ENCODE data around the gene GALNT8.

DNA sequence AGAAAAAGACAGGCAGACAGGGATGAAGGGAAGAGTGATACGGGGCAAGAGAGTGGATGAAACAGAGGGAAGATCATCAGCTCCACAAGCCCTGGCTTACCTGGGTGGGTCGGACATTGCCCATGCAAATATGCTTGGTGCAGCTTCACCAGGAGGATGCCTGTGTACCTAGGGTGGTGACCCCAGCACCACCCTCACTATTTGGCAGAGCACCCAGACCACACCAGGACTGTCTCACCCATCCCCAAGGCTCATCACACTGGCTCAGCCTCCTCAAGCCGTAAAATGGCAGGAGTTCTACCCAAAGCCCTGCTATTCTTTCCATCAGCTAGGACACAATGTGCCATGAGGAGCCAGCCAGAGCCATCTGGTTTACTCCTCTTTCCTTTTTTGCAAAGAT is 3.0 kb downstream of the GALNT8 start:
- TF ChIP-seq, protein P1, sequence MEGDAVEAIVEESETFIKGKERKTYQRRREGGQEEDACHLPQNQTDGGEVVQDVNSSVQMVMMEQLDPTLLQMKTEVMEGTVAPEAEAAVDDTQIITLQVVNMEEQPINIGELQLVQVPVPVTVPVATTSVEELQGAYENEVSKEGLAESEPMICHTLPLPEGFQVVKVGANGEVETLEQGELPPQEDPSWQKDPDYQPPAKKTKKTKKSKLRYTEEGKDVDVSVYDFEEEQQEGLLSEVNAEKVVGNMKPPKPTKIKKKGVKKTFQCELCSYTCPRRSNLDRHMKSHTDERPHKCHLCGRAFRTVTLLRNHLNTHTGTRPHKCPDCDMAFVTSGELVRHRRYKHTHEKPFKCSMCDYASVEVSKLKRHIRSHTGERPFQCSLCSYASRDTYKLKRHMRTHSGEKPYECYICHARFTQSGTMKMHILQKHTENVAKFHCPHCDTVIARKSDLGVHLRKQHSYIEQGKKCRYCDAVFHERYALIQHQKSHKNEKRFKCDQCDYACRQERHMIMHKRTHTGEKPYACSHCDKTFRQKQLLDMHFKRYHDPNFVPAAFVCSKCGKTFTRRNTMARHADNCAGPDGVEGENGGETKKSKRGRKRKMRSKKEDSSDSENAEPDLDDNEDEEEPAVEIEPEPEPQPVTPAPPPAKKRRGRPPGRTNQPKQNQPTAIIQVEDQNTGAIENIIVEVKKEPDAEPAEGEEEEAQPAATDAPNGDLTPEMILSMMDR (IDR thresholded peaks at IDR 0.05 in 4 of 5, conservative IDR thresholded peaks at IDR 0.05 in 1 of 5), result no peak
- no peak for TF ChIP-seq POLR2A (IDR thresholded peaks at IDR 0.05)
